Spinal cord (tissue), 10 donors: ENCODE results near the gene SLC7A1. TPM values are rescaled to one million over a fixed set of nuclear protein-coding genes. Genes with fewer than 3 reads are reported as not detected.
A peak's percentile ranks its signal among the peaks of the same experiment; 100 is the strongest.

ENCODE experiments used
- DNase-seq, 6 donors: peaks; one replicate each; pipeline versions ENCODE4 v3.0.0 to v3.0.0-alpha.2; 2013 to 2015; ENCODE audit warnings: low spot score in 6 of 6, low read depth in 4 of 6
- H3K27ac ChIP-seq: one replicate; pipeline ENCODE4 v1.5.1; 2013; ENCODE audit warnings: low read depth, low read length, control low read depth
- H3K27me3 ChIP-seq: one replicate; pipeline ENCODE4 v1.6.1; 2013; ENCODE audit warnings: low read length; ENCODE audit not compliant: control insufficient read depth, insufficient read depth
- H3K36me3 ChIP-seq: one replicate; pipeline ENCODE4 v1.6.1; 2013; ENCODE audit warnings: low read length; ENCODE audit not compliant: control insufficient read depth, insufficient read depth
- H3K4me1 ChIP-seq: one replicate; pipeline ENCODE4 v1.6.1; 2013; ENCODE audit warnings: low read length; ENCODE audit not compliant: control insufficient read depth, insufficient read depth
- H3K4me3 ChIP-seq: one replicate; pipeline ENCODE4 v1.5.1; 2013; ENCODE audit warnings: low read depth, low read length, control low read depth
- H3K9me3 ChIP-seq: one replicate; pipeline ENCODE4 v1.6.1; 2013; ENCODE audit warnings: low read length; ENCODE audit not compliant: control insufficient read depth, insufficient read depth
- WGBS: methylation state at CpG from one replicate; pipeline ENCODE4 v1.1.5; 2013; ENCODE audit warnings: missing lambda C conversion rate; ENCODE audit not compliant: insufficient coverage; 5-methylcytosine and 5-hydroxymethylcytosine counted together
- polyA plus RNA-seq, 2 donors: library from polyadenylated mRNA; unstranded; fragments of 120-200 nt; gene quantifications; one replicate each; pipeline ENCODE4 v1.2.1, GENCODE V29; 2013; ENCODE audit not compliant: insufficient read length in 2 of 2
- total RNA-seq, 2 donors: library from RNA; depleted of rRNA in 1 of 2; stranded (reverse); fragments of 120-200 nt in 1 of 2; fragments of >200 nt in 1 of 2; gene quantifications; one replicate each; pipeline versions ENCODE4 v1.2.3 to v1.2.4, GENCODE V29; 2013 to 2014
- donor health status: healthy.

SLC7A1 gene
- total and polyA plus RNA-seq, 4 donors, result 25.7 to 57.5 (median 42.5) TPM

DNA sequence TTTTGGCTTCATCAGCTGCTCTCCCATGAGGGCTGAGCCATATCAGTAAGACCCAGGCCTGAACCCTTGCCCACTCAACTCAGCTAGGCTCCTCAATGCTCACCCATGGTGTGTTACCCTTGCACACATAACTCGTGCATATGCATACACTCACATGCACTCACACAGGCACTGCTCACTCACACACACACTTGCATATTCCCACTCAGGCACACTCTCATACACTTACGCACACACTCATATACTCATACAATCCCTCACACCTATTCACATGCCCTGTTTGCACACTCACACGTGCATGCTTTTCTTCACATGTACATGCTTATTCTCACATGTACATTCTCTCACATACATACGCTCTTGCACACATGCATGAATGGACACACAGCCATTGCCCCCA is 93.8 kb downstream of the SLC7A1 start:
- Histone ChIP-seq H3K27ac (no peak overlapping the region), H3K9me3 (no peaks in the 10 kb centered on the region), H3K36me3 (peaks cover 30% of the 10 kb centered on the region), H3K4me3 (no peak overlapping the region), H3K4me1 (peaks cover 32% of the 10 kb centered on the region), H3K27me3 (no peaks in the 10 kb centered on the region)
- WGBS, result 96% methylated on average over 4 of the region's 4 CpGs
- DNase-seq, result no peak

DNA sequence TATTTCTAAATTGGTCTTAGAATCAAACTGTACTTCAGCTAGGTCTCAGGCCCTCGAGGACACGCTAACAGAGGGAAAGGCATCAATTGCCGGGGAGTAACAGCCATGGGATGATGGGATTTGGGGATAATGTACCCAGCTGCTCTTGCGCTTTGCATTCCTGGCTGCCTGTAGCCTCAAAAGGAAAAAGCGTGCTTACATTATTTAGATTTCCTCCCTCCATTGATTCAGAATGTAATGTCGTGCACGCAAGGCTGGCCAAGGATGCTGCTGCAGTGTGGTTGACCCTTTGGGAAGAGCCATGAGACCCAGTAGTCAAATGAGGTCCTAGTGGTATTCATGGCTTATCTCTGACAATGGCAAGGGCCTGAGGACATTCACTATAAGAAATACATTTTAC is 95.1 kb downstream of the SLC7A1 start:
- H3K9me3 ChIP-seq, result no peaks in the 10 kb centered on the region
- H3K27ac ChIP-seq, result no peak overlapping the region
- H3K4me3 ChIP-seq, result no peak overlapping the region
- WGBS, result 80% methylated on average over 5 of the region's 7 CpGs
- no peaks in the 10 kb centered on the region for H3K27me3 ChIP-seq
- H3K36me3 ChIP-seq, result peaks cover 22% of the 10 kb centered on the region
- H3K4me1 ChIP-seq, result peaks cover 32% of the 10 kb centered on the region
- DNase-seq, result peak in 1 of 6 donors; percentile 55

DNA sequence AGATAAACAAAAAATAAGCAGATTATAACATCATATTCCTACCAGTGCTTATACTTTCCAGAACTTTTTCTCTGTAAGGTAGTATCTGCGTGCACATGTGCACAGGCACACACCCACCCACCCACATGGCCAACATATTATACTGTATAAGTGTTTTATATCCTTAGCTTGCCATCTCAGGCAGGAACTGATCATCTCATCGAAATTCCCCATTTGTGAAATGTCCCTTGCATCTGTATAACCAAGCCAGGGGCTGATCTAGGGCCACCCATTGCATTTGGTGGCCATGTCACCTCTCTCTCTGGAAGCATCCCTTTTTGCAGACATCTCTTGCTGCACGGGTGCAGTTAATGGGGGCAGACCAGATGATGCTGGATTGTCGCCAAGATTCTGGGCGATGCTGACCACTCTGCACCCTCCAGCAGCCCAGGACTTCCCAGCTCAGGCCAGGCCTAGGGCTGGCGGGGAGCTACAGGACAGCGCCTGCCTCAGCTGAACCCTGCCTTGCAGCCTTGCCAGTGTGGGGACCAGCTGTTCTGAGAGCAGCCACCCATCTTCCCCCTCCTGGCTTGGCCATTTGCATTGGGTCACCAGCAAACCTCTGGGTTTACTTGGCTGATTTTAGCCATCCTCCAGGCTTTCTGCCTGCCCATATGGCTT is 95.9 kb downstream of the SLC7A1 start:
- H3K27me3 ChIP-seq, result no peaks in the 10 kb centered on the region
- peaks cover 19% of the 10 kb centered on the region for H3K36me3 ChIP-seq
- WGBS, result 76% methylated on average over 6 of the region's 7 CpGs
- no peak overlapping the region for H3K4me3 ChIP-seq
- H3K4me1 ChIP-seq, result peaks cover 32% of the 10 kb centered on the region
- H3K27ac ChIP-seq, result no peak overlapping the region
- no peaks in the 10 kb centered on the region for H3K9me3 ChIP-seq
- DNase-seq, result no peak

DNA sequence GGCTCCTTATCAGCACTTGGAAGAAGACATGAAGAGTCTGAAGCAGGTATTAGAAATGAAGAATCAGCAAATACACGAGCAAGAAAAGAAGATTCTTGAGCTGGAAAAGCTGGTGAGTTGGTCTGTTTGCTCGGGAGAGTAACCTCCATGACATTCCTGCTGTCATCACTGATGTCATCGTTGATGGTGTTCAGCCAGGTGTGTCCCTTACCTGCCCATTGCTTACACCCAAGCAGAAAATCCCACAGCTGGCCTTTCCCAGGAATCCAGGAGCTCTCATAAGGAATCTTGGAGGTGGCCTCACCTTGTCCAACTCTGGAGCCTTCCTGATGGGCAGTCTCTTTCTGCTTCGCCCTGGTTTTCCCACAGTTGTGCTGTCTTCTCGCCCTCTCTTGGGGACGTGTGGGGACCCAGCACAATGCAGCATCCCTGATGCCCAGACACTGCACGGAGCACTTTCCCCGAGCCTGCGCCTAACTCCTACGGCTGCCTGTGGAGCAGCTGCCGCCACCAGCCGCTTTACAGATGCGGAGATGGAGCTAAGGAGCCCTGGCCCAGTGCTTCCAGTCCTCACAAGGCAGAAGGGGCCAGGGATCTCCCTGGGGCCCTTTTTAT is 97.0 kb downstream of the SLC7A1 start:
- H3K4me1 ChIP-seq, result peaks cover 32% of the 10 kb centered on the region
- H3K36me3 ChIP-seq, result peaks cover 18% of the 10 kb centered on the region
- no peaks in the 10 kb centered on the region for H3K9me3 ChIP-seq
- H3K4me3 ChIP-seq, result no peak overlapping the region
- WGBS, result 92% methylated on average over 13 of the region's 13 CpGs
- no peak overlapping the region for H3K27ac ChIP-seq
- no peaks in the 10 kb centered on the region for H3K27me3 ChIP-seq
- no peak for DNase-seq

DNA sequence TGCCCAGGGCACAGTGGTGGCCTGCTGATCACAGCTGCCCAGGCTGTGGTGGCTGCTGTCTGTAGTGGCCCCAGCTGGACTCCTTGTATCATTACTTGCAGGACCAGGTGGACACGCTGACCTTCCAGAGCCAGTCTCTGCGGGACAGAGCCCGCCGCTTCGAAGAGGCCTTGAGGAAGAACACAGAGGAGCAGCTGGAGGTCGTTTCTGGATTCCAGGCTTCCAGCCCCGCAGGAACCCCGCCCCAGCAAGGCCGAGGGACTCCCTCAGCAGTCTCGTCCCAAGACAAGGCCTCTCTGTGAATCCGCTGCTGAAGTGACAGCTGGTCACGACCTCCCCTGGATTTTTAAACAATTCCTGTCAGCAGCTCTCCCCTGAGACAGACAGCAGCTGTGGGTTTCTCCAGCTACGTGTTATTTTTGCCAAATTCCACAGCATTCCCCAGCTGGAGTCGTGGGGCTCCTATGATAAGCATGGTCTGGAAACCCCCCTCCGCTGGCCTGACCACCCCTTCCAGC is 98.3 kb downstream of the SLC7A1 start:
- no peak overlapping the region for H3K27ac ChIP-seq
- no peaks in the 10 kb centered on the region for H3K9me3 ChIP-seq
- H3K27me3 ChIP-seq, result no peaks in the 10 kb centered on the region
- DNase-seq, result peak in 2 of 6 donors; percentile 67 to 75
- peaks cover 25% of the 10 kb centered on the region for H3K4me1 ChIP-seq
- H3K36me3 ChIP-seq, result peaks cover 11% of the 10 kb centered on the region
- H3K4me3 ChIP-seq, result no peak overlapping the region
- WGBS, result 24% methylated on average over 15 of the region's 15 CpGs

DNA sequence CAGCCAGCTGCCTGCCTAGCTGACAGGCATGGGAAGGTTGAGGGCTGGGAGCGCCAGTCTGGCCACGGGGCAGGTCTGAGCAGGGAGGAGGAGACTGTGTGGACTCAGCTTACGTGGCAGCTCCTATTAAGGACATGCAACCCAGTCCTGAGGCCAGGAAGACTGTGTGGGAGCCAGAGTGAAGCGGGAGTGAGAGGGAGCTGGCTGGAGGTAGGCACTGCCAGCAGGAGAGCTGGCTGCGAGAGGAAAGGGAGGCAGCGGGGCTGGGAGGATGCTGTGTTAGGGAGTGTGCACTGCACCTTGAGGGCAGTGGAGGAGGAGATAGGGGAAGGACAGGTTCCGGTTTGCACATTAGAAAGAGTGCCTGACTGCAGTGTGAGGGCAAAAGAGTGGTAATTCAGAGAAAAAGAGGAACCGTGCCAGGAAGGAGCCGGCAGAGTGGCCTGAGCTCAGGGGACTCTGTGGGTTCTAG is 99.2 kb downstream of the SLC7A1 start:
- H3K4me1 ChIP-seq, result peaks cover 25% of the 10 kb centered on the region
- no peak overlapping the region for H3K27ac ChIP-seq
- H3K4me3 ChIP-seq, result no peak overlapping the region
- H3K27me3 ChIP-seq, result no peaks in the 10 kb centered on the region
- 72% methylated on average over 9 of the region's 9 CpGs for whole genome bisulfite sequencing
- H3K36me3 ChIP-seq, result peaks cover 10% of the 10 kb centered on the region
- H3K9me3 ChIP-seq, result no peaks in the 10 kb centered on the region
- no peak for DNase-seq

DNA sequence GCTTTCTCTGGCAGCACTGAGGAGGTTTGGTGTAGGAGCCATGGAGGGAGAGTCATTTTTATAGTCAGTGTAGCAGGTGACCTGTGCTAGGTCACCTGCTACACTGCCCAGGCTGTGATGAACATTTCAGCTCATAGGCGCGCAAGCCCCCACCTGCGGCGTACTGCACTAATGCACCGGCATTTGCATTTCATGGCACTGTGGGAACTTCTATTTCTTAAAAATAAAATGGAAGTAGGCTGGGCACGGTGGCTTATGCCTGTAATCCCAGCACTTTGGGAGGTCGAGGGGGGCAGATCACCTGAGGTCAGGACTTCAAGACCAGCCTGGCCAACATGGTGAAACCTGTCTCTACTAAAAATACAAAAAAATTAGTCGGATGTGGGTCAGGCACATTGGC is 101.0 kb downstream of the SLC7A1 start:
- no peak overlapping the region for H3K27ac ChIP-seq
- H3K36me3 ChIP-seq, result peaks cover 7% of the 10 kb centered on the region
- no peaks in the 10 kb centered on the region for H3K9me3 ChIP-seq
- no peak for DNase-seq
- H3K4me3 ChIP-seq, result no peak overlapping the region
- 91% methylated on average over 8 of the region's 8 CpGs for WGBS
- no peaks in the 10 kb centered on the region for H3K27me3 ChIP-seq
- H3K4me1 ChIP-seq, result peaks cover 21% of the 10 kb centered on the region

DNA sequence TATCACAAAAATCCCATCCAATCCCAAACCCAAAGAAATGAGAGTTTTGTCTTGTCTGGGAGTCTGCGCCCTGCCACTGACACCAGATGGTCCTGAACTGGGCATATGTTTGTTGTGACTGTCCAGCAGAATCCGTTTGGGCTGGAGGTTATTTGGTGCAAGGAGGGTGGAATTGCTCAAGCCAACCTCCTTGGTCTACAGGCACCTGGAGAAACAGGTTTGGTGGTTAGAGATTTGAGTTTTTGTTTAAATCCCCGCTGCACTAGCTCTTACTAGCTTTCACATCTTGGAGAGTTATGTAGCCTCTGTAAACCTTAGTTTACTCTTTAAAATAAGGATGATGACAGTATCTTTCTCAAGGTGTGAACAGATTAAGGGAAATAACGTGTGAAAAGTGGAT is 101.7 kb downstream of the SLC7A1 start:
- Histone ChIP-seq H3K36me3 (peaks cover 3% of the 10 kb centered on the region), H3K9me3 (no peaks in the 10 kb centered on the region), H3K27me3 (no peaks in the 10 kb centered on the region), H3K4me3 (no peak overlapping the region), H3K27ac (no peak overlapping the region), H3K4me1 (peaks cover 21% of the 10 kb centered on the region)
- 89% methylated on average over 2 of the region's 4 CpGs for WGBS
- DNase-seq, result no peak

DNA sequence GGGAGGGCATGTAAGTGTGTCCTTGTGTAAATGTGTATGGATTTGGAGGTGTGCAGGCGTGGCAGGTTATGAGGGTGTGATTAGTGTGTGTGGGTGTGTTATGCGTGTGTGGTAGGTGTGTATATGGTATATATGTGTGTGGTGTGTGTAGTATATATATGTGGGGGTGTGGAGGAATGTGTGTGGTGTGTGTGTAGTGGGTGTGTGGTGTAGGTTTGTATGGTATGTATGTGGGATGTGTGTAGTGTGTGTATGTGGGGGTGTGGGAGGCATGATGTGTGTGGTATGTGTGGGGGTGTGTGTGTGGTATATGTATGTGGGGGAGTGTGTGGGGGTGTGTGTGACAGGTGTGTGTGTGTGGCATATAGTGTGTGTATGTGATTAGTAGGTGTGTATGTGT is 104.2 kb downstream of the SLC7A1 start:
- H3K27ac ChIP-seq, result no peak overlapping the region
- WGBS, result 100% methylated on average over 2 of the region's 2 CpGs
- no peaks in the 10 kb centered on the region for H3K27me3 ChIP-seq
- no peak overlapping the region for H3K4me3 ChIP-seq
- H3K36me3 ChIP-seq, result no peaks in the 10 kb centered on the region
- peaks cover 4% of the 10 kb centered on the region for H3K4me1 ChIP-seq
- no peak for DNase-seq
- no peaks in the 10 kb centered on the region for H3K9me3 ChIP-seq

DNA sequence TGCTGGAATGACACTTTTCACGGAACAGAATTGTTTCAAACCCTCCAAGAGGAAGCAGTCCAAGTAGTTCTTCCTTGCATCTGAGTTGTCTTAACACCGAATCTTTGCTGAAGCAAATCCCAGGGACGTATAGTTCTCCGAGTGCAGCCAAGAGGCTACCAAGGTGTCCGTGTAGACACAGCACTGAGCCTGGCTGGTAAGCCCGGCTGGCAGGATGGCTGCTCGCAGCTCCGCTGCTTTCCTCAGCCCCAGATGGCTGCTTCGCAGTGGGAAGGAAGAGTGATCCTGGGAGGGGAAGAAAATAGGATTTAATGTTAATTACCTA is 105.0 kb downstream of the SLC7A1 start:
- H3K36me3 ChIP-seq, result no peaks in the 10 kb centered on the region
- no peaks in the 10 kb centered on the region for H3K27me3 ChIP-seq
- H3K4me3 ChIP-seq, result no peak overlapping the region
- peak in 2 of 6 donors; percentile 62 to 74 for DNase-seq
- H3K27ac ChIP-seq, result no peak overlapping the region
- 76% methylated on average over 8 of the region's 9 CpGs for WGBS
- no peaks in the 10 kb centered on the region for H3K9me3 ChIP-seq
- H3K4me1 ChIP-seq, result no peaks in the 10 kb centered on the region
